ENCODE results near the gene TNIP1.

Gene TNIP1

GRCh38 chr5:150989695-150990094, 91.1 kb downstream of the TNIP1 start:
- no peak for DNase-seq

GRCh38 chr5:150987746-150988145, 93.1 kb downstream of the TNIP1 start:
- DNase-seq: no peak

All from NCI-H1417 treated with DMSO at 0.1 percent for 48 hours (cell line).